SK-N-SH (cell line): ENCODE results near the gene GRIN2C. TPM values are rescaled to one million over a fixed set of nuclear protein-coding genes. Genes with fewer than 3 reads are reported as not detected.

Experiments used
- CTCF ChIA-PET: fragments of 300-600, 350-600 bp; formaldehyde crosslinking; extraction: SDS; loops from one replicate; lab custom pipeline; 2021; lab: Yijun Ruan, JAX
- POLR2A ChIA-PET: fragments of 350-600 bp; sonication (Branson Sonifier 250); formaldehyde crosslinking; extraction: SDS; loops from one replicate; lab custom pipeline; 2020; ENCODE audit warnings: antibody characterized with exemption, inconsistent platforms; lab: Yijun Ruan, JAX
- DNase-seq: peaks from one replicate; pipeline ENCODE4 v3.0.0; 2012
- H2AFZ ChIP-seq: fragments of 200-600 bp; sonication (generic); 2 replicates; pipeline ENCODE4 v1.8.1; 2016; ENCODE audit warnings: antibody characterized with exemption, mild to moderate bottlenecking, low read depth
- H3F3A ChIP-seq: fragments of 200-600 bp; sonication (generic); replicated peaks from 2 replicates; pipeline ENCODE3; 2016; ENCODE audit warnings: antibody characterized with exemption, mild to moderate bottlenecking; ENCODE audit not compliant: insufficient read depth
- H3K27ac ChIP-seq, 2 experiments: fragments of 200-500 bp in 1 of 2; fragments of 200-600 bp in 1 of 2; sonication (Bioruptor generic) in 1 of 2; sonication (generic), shearing (Covaris generic) in 1 of 2; 2 replicates each; pipeline versions ENCODE4 v1.5.1 to v1.6.1; 2014 to 2016; ENCODE audit warnings: low read depth in 2 of 2, inconsistent platforms in 1 of 2, low read length in 1 of 2, mild to moderate bottlenecking in 1 of 2, mixed read lengths in 1 of 2
- H3K27me3 ChIP-seq: fragments of 200-600 bp; sonication (generic), shearing (Covaris generic); 2 replicates; pipeline ENCODE4 v1.6.1; 2016; ENCODE audit warnings: mixed run types; ENCODE audit not compliant: insufficient read depth
- H3K36me3 ChIP-seq, 2 experiments: fragments of 200-500 bp in 1 of 2; fragments of 200-600 bp in 1 of 2; sonication (Bioruptor generic) in 1 of 2; sonication (generic) in 1 of 2; replicated peaks in 1 of 2; 2 replicates each; pipeline versions ENCODE3 to v1.5.1; 2014 to 2016; ENCODE audit warnings: low read length in 1 of 2, mild to moderate bottlenecking in 1 of 2; ENCODE audit not compliant: insufficient read depth in 2 of 2, control insufficient read depth in 1 of 2
- H3K4me1 ChIP-seq, 2 experiments: fragments of 200-500 bp in 1 of 2; fragments of 200-600 bp in 1 of 2; sonication (Bioruptor generic) in 1 of 2; sonication (generic), shearing (Covaris generic) in 1 of 2; 2 replicates each; pipeline versions ENCODE4 v1.5.1 to v1.6.1; 2014 to 2016; ENCODE audit warnings: low read depth in 1 of 2, low read length in 1 of 2, mixed run types in 1 of 2; ENCODE audit not compliant: insufficient read depth in 2 of 2, control insufficient read depth in 1 of 2
- H3K4me2 ChIP-seq: fragments of 200-600 bp; sonication (generic), shearing (Covaris generic); 2 replicates; pipeline ENCODE4 v1.6.1; 2017; ENCODE audit warnings: mixed run types
- H3K4me3 ChIP-seq, 2 experiments: fragments of 200-500 bp in 1 of 2; fragments of 200-600 bp in 1 of 2; sonication (Bioruptor generic) in 1 of 2; sonication (generic), shearing (Covaris generic) in 1 of 2; 2 replicates each; pipeline versions ENCODE4 v1.5.1 to v1.8.1; 2014 to 2016; ENCODE audit warnings: low read depth in 2 of 2, inconsistent platforms in 1 of 2, low read length in 1 of 2, mild to moderate bottlenecking in 1 of 2, mixed read lengths in 1 of 2, moderate library complexity in 1 of 2
- H3K79me2 ChIP-seq: fragments of 200-600 bp; sonication (generic); 2 replicates; pipeline ENCODE4 v1.8.1; 2017; ENCODE audit warnings: mild to moderate bottlenecking; ENCODE audit not compliant: insufficient read depth
- H3K9ac ChIP-seq: fragments of 200-600 bp; sonication (generic); 2 replicates; pipeline ENCODE4 v1.6.1; 2017; ENCODE audit warnings: mixed run types
- H3K9me2 ChIP-seq: fragments of 200-600 bp; sonication (generic); 2 replicates; pipeline ENCODE4 v1.6.1; 2017; ENCODE audit warnings: mixed run types
- H3K9me3 ChIP-seq: fragments of 200-600 bp; sonication (generic); 2 replicates; pipeline ENCODE4 v1.6.1; 2017; ENCODE audit warnings: mixed run types, mild to moderate bottlenecking, moderate library complexity
- H4K20me1 ChIP-seq: fragments of 200-600 bp; sonication (generic); 2 replicates; pipeline ENCODE4 v1.6.1; 2017; ENCODE audit warnings: mild to moderate bottlenecking, mixed run types; ENCODE audit not compliant: insufficient read depth
- EP300 ChIP-seq, 2 experiments: IDR thresholded peaks; 2 replicates each; pipeline versions ENCODE4 v1.4.0 to v1.6.1; 2012; ENCODE audit warnings: borderline replicate concordance in 1 of 2, low read depth in 1 of 2, low read length in 1 of 2
- FOSL2 ChIP-seq: IDR thresholded peaks from 2 replicates; pipeline ENCODE4 v1.4.0; 2012; ENCODE audit warnings: low read depth, mild to moderate bottlenecking, moderate library complexity, borderline replicate concordance
- FOXJ3 ChIP-seq: sonication (generic); formaldehyde crosslinking; IDR thresholded peaks from 2 replicates; pipeline ENCODE4 v1.5.1; 2020; ENCODE audit warnings: mild to moderate bottlenecking, missing genetic modification reagents
- GABPA ChIP-seq: IDR thresholded peaks from 2 replicates; pipeline ENCODE4 v1.4.0; 2012; ENCODE audit warnings: low read depth, mild to moderate bottlenecking
- JUND ChIP-seq: IDR thresholded peaks from 2 replicates; pipeline ENCODE4 v1.4.0; 2012
- NFIC ChIP-seq: IDR thresholded peaks from 2 replicates; pipeline ENCODE4 v1.4.0; 2012; ENCODE audit warnings: borderline replicate concordance
- NRF1 ChIP-seq: IDR thresholded peaks from 2 replicates; pipeline ENCODE4 v1.6.1; 2012; ENCODE audit warnings: low read depth, mild to moderate bottlenecking, low read length
- POLR2AphosphoS5 ChIP-seq: IDR thresholded peaks from 2 replicates; pipeline ENCODE4 v1.6.1; 2012; ENCODE audit warnings: low read depth, low read length
- RAD21 ChIP-seq: IDR thresholded peaks from 2 replicates; pipeline ENCODE4 v1.6.1; 2012; ENCODE audit warnings: mild to moderate bottlenecking, low read length
- RCOR1 ChIP-seq: fragments of 150-350 bp; IDR thresholded peaks from 2 replicates; pipeline ENCODE4 v1.6.1; 2017; ENCODE audit warnings: antibody characterized with exemption, low read length
- REST ChIP-seq: IDR thresholded peaks from 2 replicates; pipeline ENCODE4 v1.6.1; 2012; ENCODE audit warnings: mild to moderate bottlenecking, low read depth, low read length, moderate library complexity
- RFX5 ChIP-seq: IDR thresholded peaks from 2 replicates; pipeline ENCODE4 v1.6.1; 2012; ENCODE audit warnings: mild to moderate bottlenecking, improper control_type of control experiment, low read length
- RXRA ChIP-seq: IDR thresholded peaks from 2 replicates; pipeline ENCODE4 v1.4.0; 2012; ENCODE audit warnings: low read depth, mild to moderate bottlenecking, borderline replicate concordance
- SMC3 ChIP-seq: IDR thresholded peaks from 2 replicates; pipeline ENCODE4 v1.6.1; 2012; ENCODE audit warnings: low read depth, low read length, improper control_type of control experiment
- TAF1 ChIP-seq: IDR thresholded peaks from 2 replicates; pipeline ENCODE4 v1.6.1; 2012; ENCODE audit warnings: low read depth, mild to moderate bottlenecking, low read length, moderate library complexity, borderline replicate concordance
- TCF12 ChIP-seq: IDR thresholded peaks from 2 replicates; pipeline ENCODE4 v1.4.0; 2012
- TEAD4 ChIP-seq: IDR thresholded peaks from 2 replicates; pipeline ENCODE4 v1.4.0; 2012; ENCODE audit warnings: mild to moderate bottlenecking, borderline replicate concordance; ENCODE audit not compliant: insufficient read depth
- USF2 ChIP-seq: fragments of 150-350 bp; IDR thresholded peaks from 2 replicates; pipeline ENCODE4 v1.6.1; 2017; ENCODE audit warnings: antibody characterized with exemption, low read length, low read depth, borderline replicate concordance
- WGBS: methylation state at CpG from one replicate; pipeline ENCODE4 v1.1.6; 2017; ENCODE audit warnings: low lambda C conversion rate; 5-methylcytosine and 5-hydroxymethylcytosine counted together
- polyA plus RNA-seq, 3 experiments: library from polyadenylated mRNA; depleted of rRNA; stranded (reverse); fragments of >200 nt; gene quantifications; 2 replicates each; pipeline ENCODE4 v1.2.3, GENCODE V29; 2012

The GRIN2C gene
- polyA plus RNA-seq, 1 of the 3 experiments (the other 2 are of a cell fraction): 0.39 TPM

GRCh38 chr17:74799097-74799496 is 60.6 kb downstream of the GRIN2C start:
- Histone ChIP-seq H3K36me3 (peaks cover 5 to 64% of the 10 kb centered on the region in 2 experiments), H3K27me3 (no peaks in the 10 kb centered on the region), H2AFZ (no peak overlapping the region), H3K4me3 (no peak overlapping the region), H3K4me2 (peak overlapping the region; percentile 75; the same call in 1 of the 2 replicates), H4K20me1 (no peaks in the 10 kb centered on the region), H3K9me2 (no peaks in the 10 kb centered on the region), H3F3A (peaks cover 24% of the 10 kb centered on the region), H3K9ac (peak overlapping the region; percentile 36; the same call in 1 of the 2 replicates), H3K9me3 (no peaks in the 10 kb centered on the region), H3K4me1 (peaks cover 23 to 36% of the 10 kb centered on the region in 2 experiments), H3K79me2 (no peaks in the 10 kb centered on the region), H3K27ac (peak overlapping the region; percentile 56 to 82)
- CTCF ChIA-PET: interaction anchor here (0.9 to 98.1 kb wide), 7 partner anchors 7 to 63 kb away, joined by 3 to 3869 read pairs (median 453); partner anchors contain the start of genes FDXR, GRIN2C and NHERF1
- POLR2A ChIA-PET: interaction anchor here (0.9 kb wide), 1 partner anchor 9 kb away, joined by 3 read pairs; no protein-coding TSS in a partner anchor
- 98% methylated on average over 11 of the region's 14 CpGs for WGBS
- no peak for DNase-seq
- TF ChIP-seq REST: no peak
- TF ChIP-seq FOXJ3 (CRISPR knock-in tag): no peak
- TF ChIP-seq GABPA: no peak
- no peak for TF ChIP-seq POLR2AphosphoS5
- no peak for TF ChIP-seq TAF1
- no peak for TF ChIP-seq USF2

GRCh38 chr17:74798239-74798707 is 61.4 kb downstream of the GRIN2C start:
- TF ChIP-seq FOSL2 (peak; percentile 84), POLR2AphosphoS5 (no peak), JUND (peak; percentile 64), NRF1 (no peak), REST (no peak), RFX5 (no peak), RAD21 (no peak), TCF12 (peak; percentile 82), RCOR1 (no peak), RXRA (no peak), TEAD4 (no peak), SMC3 (no peak), NFIC (no peak; the same call in 1 of the 2 replicates), EP300 (IDR thresholded peaks at IDR 0.05; ENCODE audit: borderline replicate concordance in 1 of 2, low read depth in 1 of 2, low read length in 1 of 2) (0 out of 4 replicates have a peak, but pooled peaks of 1 of the 2 experiments have one; percentile 13)
- Histone ChIP-seq H3K36me3 (peaks cover 12 to 71% of the 10 kb centered on the region in 2 experiments), H3F3A (peaks cover 24% of the 10 kb centered on the region), H3K79me2 (no peaks in the 10 kb centered on the region), H3K27ac (peak overlapping the region; percentile 56 to 82), H3K9ac (peak overlapping the region; percentile 32; the same call in 1 of the 2 replicates), H3K4me2 (peak overlapping the region; percentile 75), H3K4me1 (peaks cover 23 to 29% of the 10 kb centered on the region in 2 experiments), H3K9me3 (no peaks in the 10 kb centered on the region), H3K27me3 (no peaks in the 10 kb centered on the region), H2AFZ (no peak overlapping the region), H3K4me3 (no peak overlapping the region; a peak in 1 of 4 replicates), H4K20me1 (no peaks in the 10 kb centered on the region), H3K9me2 (no peaks in the 10 kb centered on the region)
- POLR2A ChIA-PET: interaction anchor here (0.9 kb wide), 1 partner anchor 9 kb away, joined by 3 read pairs; no protein-coding TSS in a partner anchor
- DNase-seq: no peak
- CTCF ChIA-PET: interaction anchor here (0.7 to 98.1 kb wide), 10 partner anchors 7 to 93 kb away, joined by 3 to 3869 read pairs (median 5); partner anchors contain the start of genes FDXR, GRIN2C and NHERF1
- 31% methylated on average over 8 of the region's 8 CpGs for WGBS
